GM12874 (cell line): Measurements from ENCODE around the gene USP30.

Source experiments
- CTCF ChIP-seq: IDR thresholded peaks from 2 replicates; pipeline ENCODE4 v1.5.1; 2011; ENCODE audit warnings: low read depth, mild to moderate bottlenecking, control low read depth, low read length, moderate library complexity; ENCODE audit not compliant: insufficient read depth

The USP30 gene

GRCh38 chr12:109126784-109127183 is 74.4 kb downstream of the USP30 start:
- no peak for TF ChIP-seq CTCF

GRCh38 chr12:109127533-109128242 is 75.3 kb downstream of the USP30 start:
- no peak for TF ChIP-seq CTCF

GRCh38 chr12:109130297-109131153 is 78.1 kb downstream of the USP30 start:
- TF ChIP-seq CTCF, result no peak

- no peak for TF ChIP-seq CTCF
Measured at GRCh38 chr12:109131154-109132050, 79.0 kb downstream of the USP30 start.

GRCh38 chr12:109134186-109134917 is 82.0 kb downstream of the USP30 start:
- peak; percentile 46; the same call in 1 of the 2 replicates for TF ChIP-seq CTCF

- TF ChIP-seq CTCF, result no peak
Measured at GRCh38 chr12:109137055-109137454, 84.7 kb downstream of the USP30 start.
